Activated T-helper 17 cell treated with anti-CD3 and anti-CD28 coated beads, Interleukin-2, amount 50 U/mL, for 72 hours (primary cell): ENCODE data around the gene AMN. TPM values are rescaled to one million over a fixed set of nuclear protein-coding genes. Genes with fewer than 3 reads are reported as not detected.

Experiments used
- ATAC-seq: fragments of 150-1000 bp; cut with Tn5 transposase; replicated peaks from 2 replicates; pipeline ENCODE4 v1.10.0; 2021; ENCODE audit warnings: mild to moderate bottlenecking, moderate library complexity
- H3K27ac Mint-ChIP-seq: one replicate; pipeline ENCODE4 v1.8.0; 2022; ENCODE audit warnings: mixed read lengths
- H3K27me3 Mint-ChIP-seq: one replicate; pipeline ENCODE4 v1.8.0; 2022; ENCODE audit warnings: mixed read lengths
- H3K36me3 Mint-ChIP-seq: one replicate; pipeline ENCODE4 v1.8.0; 2022; ENCODE audit warnings: low read depth, mild to moderate bottlenecking, mixed read lengths
- H3K4me1 Mint-ChIP-seq: one replicate; pipeline ENCODE4 v1.8.0; 2022; ENCODE audit warnings: mixed read lengths
- H3K4me3 Mint-ChIP-seq: one replicate; pipeline ENCODE4 v1.8.0; 2022; ENCODE audit warnings: mild to moderate bottlenecking, mixed read lengths
- H3K9me3 Mint-ChIP-seq: one replicate; pipeline ENCODE4 v1.8.0; 2022; ENCODE audit warnings: mixed read lengths
- total RNA-seq, 2 donors: library from RNA; stranded (reverse); gene quantifications; one replicate each; pipeline ENCODE4 v1.2.3, GENCODE V29; 2022

Gene AMN
- total RNA-seq, 2 donors from 2014 or later = 2.1 to 2.3 TPM

GRCh38 chr14:102948698-102949061 lies 26.2 kb downstream of the AMN start:
- Mint-ChIP-seq H3K4me1 (peaks cover 5% of the 10 kb centered on the region), H3K27me3 (no peaks in the 10 kb centered on the region), H3K4me3 (peak overlapping the region; percentile 58), H3K9me3 (no peaks in the 10 kb centered on the region), H3K27ac (peak overlapping the region; percentile 80), H3K36me3 (peaks cover 4% of the 10 kb centered on the region)
- no peak for ATAC-seq

GRCh38 chr14:102949062-102949800 lies 26.8 kb downstream of the AMN start:
- Mint-ChIP-seq H3K27me3 (no peaks in the 10 kb centered on the region), H3K4me1 (peaks cover 5% of the 10 kb centered on the region), H3K9me3 (no peaks in the 10 kb centered on the region), H3K27ac (peak overlapping the region; percentile 80), H3K36me3 (peaks cover 4% of the 10 kb centered on the region), H3K4me3 (peak overlapping the region; percentile 58)
- peak; percentile 74 for ATAC-seq

GRCh38 chr14:102949801-102950451 lies 27.5 kb downstream of the AMN start:
- no peak for ATAC-seq
- Mint-ChIP-seq H3K27me3 (no peaks in the 10 kb centered on the region), H3K4me3 (peak overlapping the region; percentile 58), H3K9me3 (no peaks in the 10 kb centered on the region), H3K4me1 (peaks cover 5% of the 10 kb centered on the region), H3K36me3 (peaks cover 4% of the 10 kb centered on the region), H3K27ac (peak overlapping the region; percentile 80)

- Mint-ChIP-seq H3K36me3 (peaks cover 4% of the 10 kb centered on the region), H3K9me3 (no peaks in the 10 kb centered on the region), H3K27ac (no peak overlapping the region), H3K4me3 (no peak overlapping the region), H3K4me1 (peaks cover 5% of the 10 kb centered on the region), H3K27me3 (no peaks in the 10 kb centered on the region)
- ATAC-seq = no peak
These were observed 28.6 kb downstream of the AMN start for GRCh38 chr14:102951034-102951433.

GRCh38 chr14:102951799-102952198 lies 29.3 kb downstream of the AMN start:
- H3K4me3 Mint-ChIP-seq = no peak overlapping the region
- H3K36me3 Mint-ChIP-seq = peaks cover 4% of the 10 kb centered on the region
- ATAC-seq = no peak
- H3K9me3 Mint-ChIP-seq = no peaks in the 10 kb centered on the region
- no peaks in the 10 kb centered on the region for H3K27me3 Mint-ChIP-seq
- H3K27ac Mint-ChIP-seq = no peak overlapping the region
- peaks cover 5% of the 10 kb centered on the region for H3K4me1 Mint-ChIP-seq

GRCh38 chr14:102952276-102952675 lies 29.8 kb downstream of the AMN start:
- Mint-ChIP-seq H3K9me3 (no peaks in the 10 kb centered on the region), H3K36me3 (peaks cover 4% of the 10 kb centered on the region)

GRCh38 chr14:102953100-102953499 lies 30.6 kb downstream of the AMN start:
- Mint-ChIP-seq H3K36me3 (peaks cover 10% of the 10 kb centered on the region), H3K27me3 (no peaks in the 10 kb centered on the region), H3K4me3 (no peak overlapping the region), H3K27ac (no peak overlapping the region), H3K9me3 (no peaks in the 10 kb centered on the region), H3K4me1 (peaks cover 5% of the 10 kb centered on the region)
- no peak for ATAC-seq

More at GRCh38 chr14:102952276-102952675, 29.8 kb downstream of the AMN start:
- Mint-ChIP-seq H3K4me3 (no peak overlapping the region), H3K4me1 (peaks cover 5% of the 10 kb centered on the region), H3K27me3 (no peaks in the 10 kb centered on the region), H3K27ac (no peak overlapping the region)
- ATAC-seq = no peak

GRCh38 chr14:102954081-102954789 lies 31.8 kb downstream of the AMN start:
- H3K36me3 Mint-ChIP-seq = peaks cover 17% of the 10 kb centered on the region
- no peak overlapping the region for H3K27ac Mint-ChIP-seq
- peaks cover 4% of the 10 kb centered on the region for H3K4me1 Mint-ChIP-seq
- H3K4me3 Mint-ChIP-seq = no peak overlapping the region
- ATAC-seq = no peak
- no peaks in the 10 kb centered on the region for H3K27me3 Mint-ChIP-seq
- no peaks in the 10 kb centered on the region for H3K9me3 Mint-ChIP-seq

GRCh38 chr14:102955636-102956408 lies 33.4 kb downstream of the AMN start:
- Mint-ChIP-seq H3K27ac (no peak overlapping the region), H3K36me3 (peaks cover 19% of the 10 kb centered on the region), H3K4me1 (no peaks in the 10 kb centered on the region), H3K9me3 (no peaks in the 10 kb centered on the region), H3K4me3 (no peak overlapping the region), H3K27me3 (no peaks in the 10 kb centered on the region)
- ATAC-seq = no peak

- no peak for ATAC-seq
- Mint-ChIP-seq H3K4me1 (no peaks in the 10 kb centered on the region), H3K36me3 (peaks cover 28% of the 10 kb centered on the region), H3K27ac (no peak overlapping the region), H3K9me3 (no peaks in the 10 kb centered on the region), H3K27me3 (no peaks in the 10 kb centered on the region), H3K4me3 (no peak overlapping the region)
These were observed 34.8 kb downstream of the AMN start for GRCh38 chr14:102957222-102957621.

GRCh38 chr14:102958461-102958860 lies 36.0 kb downstream of the AMN start:
- no peaks in the 10 kb centered on the region for H3K9me3 Mint-ChIP-seq
- peaks cover 40% of the 10 kb centered on the region for H3K36me3 Mint-ChIP-seq
- H3K4me3 Mint-ChIP-seq = no peak overlapping the region
- no peak for ATAC-seq
- H3K4me1 Mint-ChIP-seq = no peaks in the 10 kb centered on the region
- H3K27me3 Mint-ChIP-seq = no peaks in the 10 kb centered on the region
- H3K27ac Mint-ChIP-seq = no peak overlapping the region

- Mint-ChIP-seq H3K36me3 (peaks cover 50% of the 10 kb centered on the region), H3K9me3 (no peaks in the 10 kb centered on the region), H3K27ac (no peak overlapping the region), H3K4me3 (no peak overlapping the region), H3K27me3 (no peaks in the 10 kb centered on the region), H3K4me1 (no peaks in the 10 kb centered on the region)
- no peak for ATAC-seq
These were observed 39.7 kb downstream of the AMN start for GRCh38 chr14:102962111-102962627.

- no peaks in the 10 kb centered on the region for H3K9me3 Mint-ChIP-seq
- no peak overlapping the region for H3K4me3 Mint-ChIP-seq
- ATAC-seq = no peak
- peaks cover 54% of the 10 kb centered on the region for H3K36me3 Mint-ChIP-seq
- no peaks in the 10 kb centered on the region for H3K27me3 Mint-ChIP-seq
- H3K4me1 Mint-ChIP-seq = no peaks in the 10 kb centered on the region
- H3K27ac Mint-ChIP-seq = no peak overlapping the region
These were observed 41.8 kb downstream of the AMN start for GRCh38 chr14:102964152-102964730.

GRCh38 chr14:102965282-102965681 lies 42.8 kb downstream of the AMN start:
- ATAC-seq = no peak
- no peaks in the 10 kb centered on the region for H3K4me1 Mint-ChIP-seq
- H3K4me3 Mint-ChIP-seq = no peak overlapping the region
- no peaks in the 10 kb centered on the region for H3K9me3 Mint-ChIP-seq
- no peak overlapping the region for H3K27ac Mint-ChIP-seq
- peaks cover 47% of the 10 kb centered on the region for H3K36me3 Mint-ChIP-seq
- no peaks in the 10 kb centered on the region for H3K27me3 Mint-ChIP-seq
